Activated CD8-positive, alpha-beta memory T cell treated with anti-CD3 and anti-CD28 coated beads for 24 hours (primary cell): Measurements from ENCODE around the gene DENND1B.

Source experiments
- DNase-seq: peaks from one replicate; pipeline ENCODE4 v3.0.0-alpha.2; 2020

Gene DENND1B, protein sequence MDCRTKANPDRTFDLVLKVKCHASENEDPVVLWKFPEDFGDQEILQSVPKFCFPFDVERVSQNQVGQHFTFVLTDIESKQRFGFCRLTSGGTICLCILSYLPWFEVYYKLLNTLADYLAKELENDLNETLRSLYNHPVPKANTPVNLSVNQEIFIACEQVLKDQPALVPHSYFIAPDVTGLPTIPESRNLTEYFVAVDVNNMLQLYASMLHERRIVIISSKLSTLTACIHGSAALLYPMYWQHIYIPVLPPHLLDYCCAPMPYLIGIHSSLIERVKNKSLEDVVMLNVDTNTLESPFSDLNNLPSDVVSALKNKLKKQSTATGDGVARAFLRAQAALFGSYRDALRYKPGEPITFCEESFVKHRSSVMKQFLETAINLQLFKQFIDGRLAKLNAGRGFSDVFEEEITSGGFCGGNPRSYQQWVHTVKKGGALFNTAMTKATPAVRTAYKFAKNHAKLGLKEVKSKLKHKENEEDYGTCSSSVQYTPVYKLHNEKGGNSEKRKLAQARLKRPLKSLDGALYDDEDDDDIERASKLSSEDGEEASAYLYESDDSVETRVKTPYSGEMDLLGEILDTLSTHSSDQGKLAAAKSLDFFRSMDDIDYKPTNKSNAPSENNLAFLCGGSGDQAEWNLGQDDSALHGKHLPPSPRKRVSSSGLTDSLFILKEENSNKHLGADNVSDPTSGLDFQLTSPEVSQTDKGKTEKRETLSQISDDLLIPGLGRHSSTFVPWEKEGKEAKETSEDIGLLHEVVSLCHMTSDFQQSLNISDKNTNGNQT

DNA sequence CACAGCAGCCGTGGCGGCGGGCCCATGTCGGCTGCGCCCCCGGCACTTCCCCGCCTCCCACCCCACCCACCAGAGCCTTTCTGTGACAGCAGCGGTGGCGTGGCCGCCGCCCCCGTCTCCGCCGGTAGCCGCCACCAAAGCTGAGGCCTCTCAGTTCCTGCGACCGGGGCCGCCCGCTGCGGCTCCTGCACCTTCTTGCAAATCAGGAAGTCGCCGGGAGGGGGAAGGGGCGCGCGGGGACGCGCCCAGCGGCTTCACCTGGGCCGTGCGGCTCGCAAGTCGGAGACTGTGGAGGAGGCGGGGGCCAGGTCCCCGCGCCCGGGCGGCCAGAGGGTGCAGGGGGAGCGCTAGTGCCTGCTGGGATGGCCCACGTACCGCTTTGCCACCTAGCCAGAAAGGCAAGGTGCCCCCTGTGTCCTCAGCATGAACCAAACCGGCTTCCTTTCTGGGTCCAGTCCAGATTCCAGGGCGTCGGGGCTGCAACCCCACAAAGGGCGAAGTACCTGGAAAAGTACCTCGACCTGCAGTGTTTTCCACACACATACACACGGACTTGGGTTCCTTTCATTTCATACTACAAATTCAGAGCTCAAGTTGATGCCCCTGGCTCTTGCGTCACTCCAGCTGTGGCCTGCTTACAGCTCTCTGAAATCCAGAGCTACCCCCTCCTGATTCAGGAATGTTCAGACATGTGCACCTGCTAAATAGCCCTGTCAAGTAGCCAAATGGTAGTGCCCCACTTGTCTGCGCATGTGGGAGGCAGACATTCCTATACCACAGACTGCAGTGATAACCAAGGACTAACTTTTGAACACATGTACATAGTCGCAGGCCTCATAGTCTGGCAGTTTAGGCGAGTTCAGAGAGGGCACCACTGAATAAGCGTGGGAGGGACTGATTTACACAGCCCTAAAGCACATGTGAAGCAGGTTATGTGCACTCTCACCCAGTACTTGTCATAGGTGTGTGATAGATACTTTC lies at the start of gene DENND1B:
Gene DENND1B, minus strand, starts transcription at position 199 of the 981 bp plus-strand sequence. CDS start 325 bp downstream, outside the sequence.
- DNase-seq, result peak; percentile 91

DNA sequence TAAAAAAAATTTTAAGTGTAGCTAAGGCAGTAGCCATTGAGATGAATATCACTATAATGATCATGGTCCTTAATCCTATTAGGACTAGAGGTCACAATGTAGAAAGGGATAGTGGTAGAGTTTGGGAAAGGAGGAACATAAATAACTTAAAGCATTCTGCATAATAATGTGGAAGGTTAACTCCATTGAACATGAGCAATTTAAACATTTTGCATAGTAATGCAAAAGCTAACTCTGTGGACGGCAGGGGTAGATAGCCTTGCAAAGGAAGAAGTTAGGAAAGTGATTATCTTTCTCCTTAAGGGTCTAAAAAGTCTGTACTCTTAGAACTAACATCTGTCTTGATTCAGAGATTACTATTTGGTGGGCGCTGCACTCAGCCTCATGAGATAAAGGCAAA lies 39.0 kb upstream of the DENND1B start:
- no peak for DNase-seq

- no peak for DNase-seq
Observed at GRCh38 chr1:197813741-197814140, 38.5 kb upstream of the DENND1B start.

- no peak for DNase-seq
Observed at GRCh38 chr1:197811769-197812168, 36.5 kb upstream of the DENND1B start.

DNA sequence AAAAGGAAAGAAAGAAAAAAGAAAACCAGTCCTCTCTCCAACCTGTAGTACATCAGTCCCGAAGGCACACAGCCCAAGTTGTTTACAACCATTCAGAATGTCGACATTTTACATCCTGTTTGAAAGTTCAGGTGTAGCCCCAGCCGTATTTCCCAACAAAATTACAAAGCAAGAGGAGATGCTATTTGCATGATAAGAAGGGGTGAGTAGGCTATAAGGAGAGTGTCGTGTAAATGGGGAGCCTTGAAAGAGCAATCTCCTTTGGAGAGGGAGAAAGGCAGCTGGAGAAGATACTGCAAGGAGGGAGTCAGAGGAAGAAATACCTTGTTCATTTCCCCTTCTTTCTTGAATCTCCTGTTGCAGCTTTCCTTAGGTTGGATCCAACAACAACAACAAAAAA lies 35.5 kb upstream of the DENND1B start:
- no peak for DNase-seq

DNA sequence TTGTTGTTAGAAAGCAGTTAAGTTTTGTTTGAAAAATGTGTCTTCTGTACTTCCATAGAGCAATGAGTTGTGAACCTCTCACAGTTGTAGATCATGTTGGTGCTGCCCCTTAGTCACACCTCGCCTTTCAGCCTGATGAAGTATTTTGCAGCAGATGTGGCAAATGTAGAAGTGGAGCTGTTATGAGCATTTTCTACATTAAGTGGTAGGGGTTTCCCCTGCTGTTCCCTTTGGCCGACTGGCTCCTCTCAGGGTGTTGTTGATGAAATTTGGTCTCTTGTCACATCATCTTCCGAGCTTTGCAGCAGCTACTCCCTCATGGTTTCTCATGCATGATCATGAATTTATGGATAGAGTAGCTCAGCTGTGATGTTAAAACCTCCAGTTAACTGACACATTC lies 33.6 kb upstream of the DENND1B start:
- no peak for DNase-seq

DNA sequence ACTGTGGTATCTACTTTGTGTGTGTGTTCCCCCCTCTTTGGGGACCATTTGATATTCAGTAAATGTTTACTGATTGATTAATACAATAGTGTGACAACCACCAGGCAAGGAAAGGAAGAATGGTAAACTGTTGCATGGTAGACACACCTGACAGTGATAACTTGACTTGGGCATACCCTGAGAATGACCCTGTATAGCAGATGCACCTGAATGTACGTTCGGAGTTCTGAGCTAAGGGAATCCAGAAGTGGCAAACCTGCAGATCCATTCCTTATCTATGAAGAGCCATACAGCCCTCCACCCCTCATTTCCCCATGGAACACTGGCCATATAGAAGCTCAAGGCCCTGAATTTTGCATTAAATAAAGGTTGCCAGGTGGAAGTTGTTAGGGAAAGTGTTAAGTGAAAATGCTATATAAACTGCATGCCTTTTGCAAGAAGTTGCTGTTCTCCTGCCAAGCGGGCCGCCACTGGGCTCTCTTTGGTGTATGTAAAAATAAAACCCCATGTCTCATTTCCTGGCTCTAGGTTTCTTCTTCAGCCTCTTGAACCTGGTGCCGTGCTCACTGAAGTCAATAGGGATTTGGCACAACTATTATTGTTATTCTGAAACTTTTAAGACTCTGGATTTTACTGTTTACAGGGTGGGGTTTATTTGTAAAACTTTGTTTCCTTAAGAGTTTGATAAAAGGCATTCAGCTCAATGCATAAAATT lies 32.6 kb upstream of the DENND1B start:
- DNase-seq, result no peak

DNA sequence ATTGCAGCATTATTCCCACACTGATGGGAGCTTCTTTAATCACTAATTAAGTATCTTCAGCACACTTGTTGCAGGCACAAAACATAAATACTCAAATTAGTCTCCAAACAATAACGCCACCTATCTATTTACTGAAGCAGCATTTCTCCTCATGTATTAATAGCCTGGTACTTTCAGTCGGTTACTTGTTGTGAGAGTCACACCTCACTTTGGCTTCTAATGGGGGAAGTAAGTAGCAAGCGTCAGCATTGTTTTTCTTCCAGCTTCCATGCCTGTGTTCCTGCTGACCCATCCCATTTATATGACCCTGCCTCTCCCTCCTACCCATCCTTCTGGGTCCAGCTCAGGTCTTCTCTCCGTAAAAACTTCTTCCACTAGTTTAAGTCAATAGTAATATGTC lies 31.9 kb upstream of the DENND1B start:
- no peak for DNase-seq

DNA sequence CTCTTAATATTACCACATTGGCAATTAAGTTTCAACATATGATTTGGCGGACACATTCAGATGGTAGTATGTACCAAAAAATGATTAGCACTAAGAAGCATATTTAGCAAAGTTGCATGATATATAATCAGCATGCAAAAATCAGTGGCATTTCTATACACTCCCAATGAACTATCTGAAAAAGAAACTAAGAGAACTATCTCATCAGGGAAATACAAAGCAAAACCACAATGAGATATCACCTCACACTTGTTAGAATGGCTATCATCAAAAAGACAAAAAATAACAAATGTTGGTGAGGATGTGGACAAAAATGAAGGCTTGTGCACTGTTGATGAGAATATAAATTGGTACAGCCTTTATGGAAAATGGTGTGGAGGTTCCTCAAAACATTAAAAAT lies 31.4 kb upstream of the DENND1B start:
- DNase-seq, result no peak

GRCh38 chr1:197801684-197802083 lies 26.4 kb upstream of the DENND1B start:
- DNase-seq, result no peak

DNA sequence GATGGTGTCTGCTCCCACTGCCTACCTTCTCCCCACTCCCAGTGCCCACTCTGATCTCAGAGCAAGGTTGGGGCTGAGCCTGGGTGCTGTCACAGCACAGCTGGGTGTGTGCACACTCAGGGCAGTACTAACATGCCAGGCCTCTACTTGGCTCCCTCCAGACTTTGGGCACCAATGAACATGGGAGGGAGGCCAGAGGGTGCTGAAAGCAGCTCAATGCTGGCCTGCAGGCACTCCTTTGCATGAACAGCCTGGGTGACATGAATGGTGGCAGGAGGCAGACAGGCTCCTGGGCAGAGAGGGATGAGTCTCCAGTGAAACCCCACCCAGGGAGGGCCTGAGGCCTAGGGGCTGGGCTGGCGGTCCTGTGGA lies 25.8 kb upstream of the DENND1B start:
- DNase-seq, result no peak

DNA sequence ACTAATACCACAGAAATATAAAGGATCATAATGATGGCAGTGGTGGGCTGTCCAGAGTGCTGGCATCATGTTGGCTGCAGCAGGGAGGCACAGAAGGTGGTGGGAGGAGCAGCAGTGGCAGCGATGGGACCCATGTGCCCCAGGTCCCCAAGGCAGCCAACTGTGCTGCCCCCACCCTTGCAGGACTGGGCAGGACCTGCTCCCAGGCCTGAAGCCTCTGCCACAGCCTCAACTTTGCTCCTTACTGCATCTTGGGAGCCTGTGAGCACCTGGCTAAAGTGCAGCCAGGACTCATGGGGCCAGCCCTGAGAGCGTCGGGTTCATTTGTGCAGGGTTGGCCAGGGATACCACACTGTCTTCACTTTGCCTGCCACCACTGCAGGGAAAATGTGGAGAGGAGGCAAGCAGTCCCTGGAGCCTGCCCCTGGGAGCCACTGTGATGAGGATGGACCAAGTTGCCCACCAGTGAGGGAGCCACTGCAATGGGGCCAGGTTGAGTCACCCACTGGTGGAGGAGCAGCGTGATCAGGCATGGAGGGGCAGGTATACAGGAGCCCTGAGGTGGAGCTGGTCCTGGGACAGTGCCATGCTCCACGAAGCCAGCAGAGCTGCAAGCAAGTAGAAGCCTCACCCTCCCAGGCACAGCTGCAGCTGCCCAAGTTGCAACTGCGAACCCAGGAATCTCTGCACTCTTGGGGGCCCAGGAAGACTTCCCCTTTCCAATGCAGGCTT lies 25.3 kb upstream of the DENND1B start:
- no peak for DNase-seq

GRCh38 chr1:197799271-197799670 lies 24.0 kb upstream of the DENND1B start:
- DNase-seq, result no peak

GRCh38 chr1:197798492-197798891 lies 23.2 kb upstream of the DENND1B start:
- DNase-seq, result no peak

DNA sequence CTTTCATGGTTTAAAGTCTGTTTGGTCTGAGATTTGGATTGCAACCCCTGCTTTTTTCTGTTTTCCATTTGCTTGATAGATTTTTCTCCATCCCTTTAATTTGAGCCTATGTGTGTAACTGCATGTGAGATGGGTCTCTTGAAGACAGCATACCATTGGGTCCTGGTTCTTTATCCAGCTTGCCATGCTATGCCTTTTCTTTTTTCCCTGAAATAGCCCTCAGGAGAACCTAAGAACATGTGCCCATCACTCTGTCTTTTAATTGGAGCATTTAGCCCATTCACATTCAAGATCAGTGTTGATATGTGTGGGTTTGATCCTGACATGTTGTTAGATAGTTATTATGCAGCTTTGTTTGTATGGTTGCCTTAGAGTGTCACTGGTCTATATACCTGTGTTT lies 21.7 kb upstream of the DENND1B start:
- DNase-seq, result no peak

- DNase-seq, result no peak
Observed at GRCh38 chr1:197788741-197789739, 13.8 kb upstream of the DENND1B start.

DNA sequence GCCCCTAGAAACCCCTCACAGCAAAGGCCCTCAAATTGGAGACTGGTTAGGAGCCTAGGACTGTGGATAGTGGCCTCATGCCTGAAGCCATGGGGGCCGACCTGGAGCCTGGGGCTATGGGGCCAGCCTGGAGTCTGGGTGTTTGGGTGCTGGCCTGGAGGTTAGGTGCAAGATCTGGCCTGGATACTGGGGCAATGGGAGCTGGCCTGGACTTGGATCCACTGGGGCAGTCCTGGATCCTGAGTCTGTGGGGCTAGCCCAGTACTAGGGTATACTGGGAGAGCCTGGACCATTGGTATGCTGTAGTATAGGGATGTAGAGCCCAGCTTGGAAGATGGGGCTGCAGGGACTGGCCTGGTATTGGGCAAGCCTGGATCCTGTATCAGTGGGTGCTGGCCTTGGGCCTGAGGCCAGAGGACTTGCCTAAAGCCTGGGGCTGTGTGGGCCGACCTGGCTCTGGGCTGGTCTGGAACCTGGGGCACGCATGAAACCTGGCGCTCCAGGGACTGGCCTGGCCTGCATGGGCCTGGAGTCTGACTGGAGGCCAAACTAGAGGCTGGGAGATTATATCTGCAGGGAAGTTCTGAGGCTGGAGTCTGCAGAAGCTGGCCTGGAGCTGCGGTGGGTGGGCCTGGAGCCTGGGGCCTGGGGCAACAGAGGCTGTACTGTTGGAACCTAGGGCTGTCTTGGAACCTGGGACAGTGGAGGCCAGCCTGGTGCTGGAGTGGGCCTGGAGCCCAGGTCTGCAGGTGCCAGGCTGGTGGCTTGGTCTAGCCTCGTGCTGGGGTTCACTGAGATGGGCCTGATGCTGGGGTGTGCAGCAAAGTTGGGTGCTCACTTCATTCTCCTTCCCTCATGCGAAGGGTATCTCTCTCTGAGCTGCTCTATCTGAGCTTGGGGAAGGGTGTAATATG lies 12.6 kb upstream of the DENND1B start:
- DNase-seq, result no peak

- DNase-seq, result no peak
Observed at GRCh38 chr1:197787056-197787455, 11.8 kb upstream of the DENND1B start.

DNA sequence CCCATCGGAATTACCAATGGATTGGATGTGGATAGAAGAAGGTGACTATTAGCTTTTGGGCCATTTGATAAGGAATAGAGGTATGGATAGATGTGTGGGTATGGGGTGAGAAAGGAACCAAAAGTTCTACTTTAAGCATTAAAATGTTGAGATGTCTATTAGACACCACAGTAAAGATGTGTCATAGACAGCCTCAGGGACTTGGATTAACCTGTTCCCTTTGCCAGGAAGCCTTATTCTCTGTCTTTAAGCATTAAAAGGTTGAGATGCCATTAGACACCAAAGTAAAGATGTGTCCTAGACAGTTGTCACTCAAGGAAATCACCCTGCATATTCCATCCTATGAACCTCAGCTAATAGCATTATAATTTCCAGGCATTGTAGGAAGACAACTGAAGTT lies 11.0 kb upstream of the DENND1B start:
- DNase-seq, result no peak
